Activated CD4-positive, alpha-beta T cell treated with anti-CD3 and anti-CD28 coated beads, Interleukin-2, amount 50 U/mL, for 48 hours (primary cell): ENCODE measurements around the gene TMEM229A.
"Not testable (repeated sequence)": the region's sequence is repeated elsewhere in the genome, so short reads cannot be mapped to it uniquely, and the experiment has no call there.

ENCODE experiments used
- DNase-seq, 2 experiments: peaks; one replicate each; pipeline ENCODE4 v3.0.0-alpha.2; 2020

The TMEM229A gene

DNA sequence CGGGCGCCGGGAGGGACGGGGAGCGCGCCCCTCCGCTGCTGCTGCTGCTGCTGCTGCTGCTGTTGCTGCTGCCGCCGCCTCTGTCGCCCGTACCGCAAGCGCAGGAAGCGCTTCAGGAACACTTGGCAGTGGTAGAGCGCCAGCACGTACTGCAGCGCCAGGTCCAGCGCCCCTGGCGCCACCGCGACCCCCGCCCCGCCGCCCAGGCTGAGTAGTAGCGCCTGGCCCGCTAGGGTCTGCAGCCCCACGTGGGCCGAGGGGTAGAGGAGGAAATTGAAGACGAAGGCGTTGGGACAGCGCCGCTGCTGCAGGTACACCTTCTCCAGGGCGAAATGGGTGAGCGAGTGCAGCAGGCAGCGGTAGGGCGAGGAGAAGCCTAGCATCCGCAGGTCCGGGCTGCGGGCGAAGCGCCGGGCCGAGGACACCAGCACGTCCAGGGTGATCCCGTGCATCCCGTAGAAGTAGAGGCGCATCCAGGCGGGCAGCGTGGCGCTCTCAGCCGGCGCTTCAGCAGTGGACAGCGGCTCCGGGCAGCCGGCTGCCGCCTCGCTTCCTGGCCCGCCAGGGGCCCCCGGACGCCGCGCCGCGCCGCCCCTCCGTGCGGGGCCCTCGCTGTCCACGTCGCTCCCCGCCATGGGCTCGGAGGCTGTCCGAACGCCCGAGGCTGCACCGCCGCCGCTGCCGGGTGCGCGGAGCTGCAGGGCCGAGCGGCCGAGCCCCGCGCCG is at the start of gene TMEM229A:
Gene TMEM229A (minus strand): TSS at position 699 of the 726 bp plus-strand sequence. CDS start 64 bp downstream, at position 635.
- DNase-seq, result peak in 1 of 2 experiments; percentile 4

DNA sequence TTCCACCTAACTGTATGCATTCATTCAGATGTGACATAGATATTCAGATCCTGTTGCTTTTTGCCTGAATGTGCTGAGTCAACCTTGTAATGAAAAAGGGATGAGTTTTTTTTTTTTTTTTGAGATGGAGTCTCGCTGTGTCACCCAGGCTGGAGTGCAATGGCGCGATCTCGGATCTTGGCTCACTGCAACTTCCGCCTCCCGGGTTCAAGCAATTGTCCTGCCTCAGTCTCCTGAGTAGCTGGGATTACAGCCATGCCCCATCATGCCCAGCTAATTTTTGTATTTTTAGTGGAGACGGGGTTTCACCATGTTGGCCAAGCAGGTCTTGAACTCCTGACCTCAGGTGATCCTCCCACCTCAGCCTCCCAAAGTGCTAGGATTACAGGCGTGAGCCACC is 49.4 kb upstream of the TMEM229A start:
- DNase-seq, result not testable (repeated sequence)

DNA sequence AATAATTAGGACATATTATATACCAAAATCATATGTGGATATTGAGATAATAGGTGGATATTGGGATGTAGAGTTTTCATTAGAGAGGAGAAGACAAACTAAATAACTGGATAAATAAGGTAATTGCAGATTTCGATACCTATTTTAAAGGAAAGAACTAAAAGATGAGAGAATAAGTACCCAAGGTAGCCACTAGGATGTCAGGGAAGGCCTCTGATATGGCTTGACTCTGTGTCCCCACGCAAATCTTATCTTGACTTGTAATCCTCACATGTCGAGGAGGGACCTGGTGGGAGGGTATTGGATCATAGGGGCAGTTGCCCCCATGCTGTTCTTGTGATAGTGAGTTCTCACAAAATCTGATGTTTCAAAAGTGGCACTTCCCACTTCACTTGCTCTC is 44.7 kb upstream of the TMEM229A start:
- no peak for DNase-seq

DNA sequence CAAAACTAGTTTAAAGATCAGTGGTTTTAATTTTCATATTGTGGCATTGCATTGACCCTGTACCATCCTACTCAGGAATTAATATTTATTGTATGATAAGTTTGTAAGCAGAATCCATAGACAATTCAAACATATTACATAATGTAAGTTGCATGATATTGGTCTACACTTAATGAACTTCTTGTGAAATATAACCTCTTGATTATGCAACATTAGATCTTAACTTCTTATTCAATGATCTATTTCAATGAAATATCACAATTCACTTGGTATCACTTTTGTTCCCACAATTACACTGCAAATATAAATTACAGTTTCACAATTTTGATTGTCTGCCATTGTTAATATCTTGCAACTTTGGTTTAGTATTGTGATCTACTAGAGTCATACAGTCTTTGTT is 44.0 kb upstream of the TMEM229A start:
- no peak for DNase-seq

DNA sequence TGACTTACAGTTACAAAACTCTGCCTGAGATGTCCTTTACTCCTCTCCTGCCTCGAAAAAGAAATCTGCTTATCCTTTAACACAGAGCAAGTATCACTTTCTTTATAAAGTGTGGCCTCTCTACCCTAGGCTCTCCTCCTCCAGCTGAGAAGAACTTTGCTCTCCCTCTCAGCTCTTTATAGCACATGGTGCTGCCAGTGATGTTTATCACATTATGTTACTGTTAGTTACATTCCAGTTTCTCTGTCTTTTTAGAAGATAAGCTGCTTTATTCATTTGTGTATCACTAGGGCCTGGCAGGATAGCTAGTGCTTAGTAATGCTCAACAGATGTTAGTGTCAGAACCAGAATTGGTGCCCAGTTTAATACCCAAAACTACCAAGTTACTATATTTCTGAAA is 41.1 kb upstream of the TMEM229A start:
- DNase-seq, result no peak

DNA sequence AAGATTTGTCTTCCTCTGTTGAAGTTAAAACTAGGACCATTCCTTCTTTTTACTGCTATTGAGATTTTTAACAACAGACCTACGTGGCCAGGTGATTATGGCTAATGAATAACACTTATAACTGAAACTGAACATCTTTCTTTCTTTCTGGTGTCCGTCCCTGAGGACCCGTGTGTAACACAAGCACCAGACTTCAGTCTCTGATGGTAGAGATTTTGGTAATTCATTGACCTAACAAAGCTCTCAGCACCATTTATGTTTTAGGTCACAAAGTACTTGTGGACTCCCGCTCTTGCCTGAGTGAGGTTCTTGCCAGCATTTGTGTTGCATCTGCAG is 40.4 kb upstream of the TMEM229A start:
- no peak for DNase-seq

DNA sequence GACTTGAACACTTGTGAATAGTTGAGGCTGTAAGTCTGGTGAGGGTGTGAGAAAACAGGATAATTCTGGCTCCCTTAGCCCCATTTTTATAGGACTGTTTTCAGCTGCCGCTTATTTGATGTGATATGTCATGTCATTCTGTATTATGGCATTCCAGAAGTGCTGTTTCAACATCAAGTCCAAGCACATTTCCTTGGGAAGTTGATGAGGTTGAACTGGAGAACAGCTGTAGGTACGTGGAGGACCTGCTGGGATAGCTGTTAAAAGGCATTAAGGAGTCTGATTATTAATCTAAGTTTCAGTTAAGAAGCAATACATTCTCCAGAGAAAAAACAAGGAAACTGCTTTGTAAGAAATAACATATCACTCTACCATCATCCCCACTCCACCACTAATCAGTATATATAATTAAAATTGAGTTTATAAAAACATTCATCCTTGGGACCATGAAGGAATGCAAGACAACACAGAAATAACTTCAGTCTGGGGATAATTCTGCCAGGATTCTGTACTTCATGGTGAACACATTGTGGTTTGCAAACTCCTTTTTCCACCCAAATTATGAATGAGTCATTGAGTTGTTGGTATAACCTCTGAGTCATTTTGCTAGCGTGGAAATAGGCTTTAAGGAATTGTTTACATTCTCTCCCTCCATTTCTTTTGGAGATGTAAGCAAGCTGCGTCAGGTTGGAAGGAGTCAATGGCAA is 39.9 kb upstream of the TMEM229A start:
- no peak for DNase-seq

DNA sequence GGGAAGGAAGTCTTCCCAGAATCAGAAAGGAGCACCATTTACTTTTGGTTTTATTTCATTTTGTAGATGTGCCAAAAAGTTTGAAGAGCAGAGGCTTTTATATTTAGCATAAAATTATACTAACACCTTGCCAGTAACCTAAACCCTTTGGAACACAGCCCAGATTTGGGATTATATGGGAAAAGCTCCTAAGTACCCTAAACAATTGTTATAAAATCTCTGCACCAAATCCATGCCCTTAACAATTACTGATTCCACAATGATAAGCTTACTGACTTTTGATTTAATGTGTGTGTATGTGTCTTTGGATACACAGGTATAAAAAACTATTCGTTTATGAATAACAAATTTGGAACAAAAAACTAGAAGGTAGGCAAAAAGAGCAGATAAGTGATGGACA is 39.0 kb upstream of the TMEM229A start:
- no peak for DNase-seq

DNA sequence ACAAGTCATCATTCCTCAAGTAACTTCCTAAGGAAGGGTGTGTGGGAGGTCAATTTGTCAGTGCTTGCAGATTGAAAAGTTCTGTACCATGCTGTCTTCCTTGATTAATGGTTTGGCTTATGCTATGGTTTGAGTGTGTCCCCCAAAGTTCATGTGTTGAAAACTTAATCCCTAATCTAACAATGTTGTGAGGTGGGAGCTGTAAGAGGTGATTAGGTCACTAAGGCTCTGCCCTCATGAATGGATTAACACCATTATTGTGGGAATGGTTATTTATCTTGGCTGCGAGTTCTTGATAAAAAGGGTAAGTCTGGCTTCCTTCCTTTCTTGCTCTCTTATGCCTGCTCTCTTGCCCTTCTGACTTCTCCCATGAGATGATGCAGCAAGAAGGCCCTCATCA is 29.3 kb upstream of the TMEM229A start:
- no peak for DNase-seq

DNA sequence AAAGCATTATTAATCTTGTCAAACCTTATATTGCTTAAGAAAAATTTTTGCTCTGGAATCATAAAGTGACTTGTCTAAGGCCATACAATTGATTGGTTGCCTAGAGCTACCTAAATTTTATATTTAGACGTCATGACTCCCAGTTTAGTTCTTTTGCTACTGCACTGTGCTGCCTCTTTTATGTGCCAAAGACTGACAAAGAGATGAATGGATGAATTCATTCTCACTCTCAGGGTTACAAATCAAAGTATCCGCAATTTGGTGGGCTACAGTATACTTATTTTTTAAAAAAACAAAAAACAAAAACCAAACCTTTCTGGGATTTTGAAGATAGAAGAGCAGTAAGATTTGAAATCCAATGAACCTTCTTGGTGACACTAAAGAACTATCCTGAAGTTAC is 27.7 kb upstream of the TMEM229A start:
- no peak for DNase-seq

DNA sequence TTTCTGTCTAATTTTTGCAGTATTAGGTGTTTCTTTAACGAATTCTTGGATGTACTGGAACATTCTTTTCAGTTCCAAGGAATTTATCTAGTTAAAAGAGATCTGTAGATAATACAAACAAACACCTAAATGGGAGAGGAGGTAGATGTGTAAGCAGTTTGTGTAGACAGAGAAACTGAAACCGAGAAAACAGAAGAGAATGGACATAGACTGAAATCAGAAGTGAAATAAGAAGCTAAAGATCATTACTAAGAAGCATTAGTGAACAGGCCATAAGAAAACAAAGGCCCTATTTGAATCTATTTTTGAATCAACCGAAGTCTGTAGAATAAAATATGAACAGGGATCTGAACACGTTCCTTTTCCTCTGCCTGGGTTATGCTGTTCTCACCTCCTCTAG is 26.5 kb upstream of the TMEM229A start:
- DNase-seq, result no peak

DNA sequence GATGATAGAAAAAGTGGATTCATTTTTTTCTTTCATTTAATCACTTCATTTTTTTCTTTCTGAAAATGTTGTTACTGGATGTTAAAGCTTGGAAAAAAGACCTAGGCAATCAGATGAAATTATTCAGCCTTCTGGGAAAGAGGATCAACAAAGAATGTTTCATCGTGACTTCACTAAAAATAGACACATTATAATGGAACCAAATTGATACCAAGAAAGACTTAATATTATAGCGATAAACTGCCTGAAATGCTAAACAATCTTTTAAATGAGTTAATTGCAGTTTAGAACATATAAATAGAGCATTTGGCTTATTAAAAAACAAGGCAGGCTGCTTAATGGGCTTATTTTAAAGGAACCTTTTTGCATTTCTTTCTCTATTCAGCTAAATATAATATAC is 25.6 kb upstream of the TMEM229A start:
- DNase-seq, result no peak

DNA sequence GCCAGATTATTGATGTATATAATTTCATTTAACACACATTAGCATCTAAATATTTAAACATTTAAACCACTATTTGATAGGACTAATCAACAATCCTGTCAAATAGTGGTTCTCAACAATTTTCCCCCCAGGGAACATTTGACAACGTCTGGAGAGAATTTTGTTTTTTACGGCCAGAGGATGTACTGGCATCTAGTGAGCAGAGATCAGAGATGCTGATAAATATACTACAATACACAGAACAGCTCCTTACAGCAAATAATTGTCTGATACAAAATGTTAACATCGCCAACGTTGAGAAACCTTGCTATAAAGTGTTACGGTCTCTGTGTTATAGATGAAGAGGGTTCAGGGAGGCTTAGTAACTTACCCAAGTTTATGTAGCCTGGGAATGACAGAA is 25.0 kb upstream of the TMEM229A start:
- no peak for DNase-seq

DNA sequence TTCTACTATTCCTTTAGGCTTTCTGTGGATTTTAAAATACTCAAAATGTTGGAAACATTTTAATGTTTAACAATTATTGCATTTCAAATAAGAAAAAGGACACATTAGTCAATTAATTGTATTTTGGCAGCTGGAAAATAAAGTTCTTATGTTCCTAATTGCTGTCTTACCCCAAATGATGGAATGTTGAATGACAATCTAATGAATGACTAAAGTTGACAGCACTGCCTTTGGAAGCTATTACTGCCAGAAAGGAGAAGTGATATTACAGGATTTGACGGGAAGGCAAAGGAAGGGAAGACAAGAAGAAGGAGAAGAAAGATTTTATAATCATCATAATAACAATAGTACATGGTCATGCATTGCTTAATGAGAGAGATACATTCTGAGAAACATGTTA is 23.4 kb upstream of the TMEM229A start:
- DNase-seq, result no peak

DNA sequence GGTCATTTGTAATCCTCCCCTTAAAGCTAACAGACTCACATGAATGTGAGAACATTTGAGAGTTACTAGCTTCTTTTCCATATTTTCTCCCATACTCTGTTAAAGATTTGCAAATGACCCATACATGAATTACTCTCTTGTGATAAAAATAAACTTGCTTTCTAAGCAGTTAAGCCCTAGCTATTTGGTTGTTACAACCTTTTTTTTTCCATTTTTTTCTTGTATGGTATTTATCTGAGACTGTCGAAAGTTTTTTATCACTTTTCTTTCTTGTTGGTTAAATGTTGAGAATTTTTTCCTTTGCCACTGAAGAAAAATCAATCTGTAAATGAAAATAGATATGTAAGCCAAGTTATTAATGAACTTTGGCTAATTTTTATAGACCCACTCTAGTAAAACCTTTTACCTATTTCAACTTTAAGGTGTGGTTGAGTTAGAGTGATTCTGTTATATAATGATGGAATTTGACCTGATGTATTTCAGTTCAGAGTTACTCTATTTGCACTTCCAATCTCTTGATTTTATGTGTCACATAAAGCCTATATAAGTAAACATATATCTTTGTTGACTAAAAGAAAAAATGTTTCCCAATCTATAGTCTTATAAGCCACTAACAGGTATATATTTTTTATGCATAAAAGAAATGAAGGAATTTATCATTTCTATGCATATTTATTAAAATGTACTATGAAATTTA is 19.0 kb upstream of the TMEM229A start:
- DNase-seq, result no peak

DNA sequence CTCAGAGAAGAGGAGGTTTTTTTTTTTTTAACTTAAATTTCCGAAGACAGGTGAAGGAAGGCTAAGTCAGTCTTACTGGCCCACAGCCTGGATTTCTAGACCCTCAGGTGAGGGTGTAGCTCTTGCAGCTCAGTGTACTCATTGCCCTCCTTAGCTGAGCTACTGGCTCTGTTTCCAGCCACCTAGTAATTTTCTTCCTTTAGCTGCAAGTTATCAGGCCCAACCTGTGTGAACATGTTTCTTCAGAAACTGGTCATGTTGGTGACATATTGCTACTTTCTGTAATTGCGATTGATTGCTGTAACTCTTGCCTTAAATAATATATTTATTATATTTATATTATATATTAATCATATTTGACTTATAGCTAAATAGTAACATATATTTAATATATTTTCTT is 10.0 kb upstream of the TMEM229A start:
- DNase-seq, result no peak

DNA sequence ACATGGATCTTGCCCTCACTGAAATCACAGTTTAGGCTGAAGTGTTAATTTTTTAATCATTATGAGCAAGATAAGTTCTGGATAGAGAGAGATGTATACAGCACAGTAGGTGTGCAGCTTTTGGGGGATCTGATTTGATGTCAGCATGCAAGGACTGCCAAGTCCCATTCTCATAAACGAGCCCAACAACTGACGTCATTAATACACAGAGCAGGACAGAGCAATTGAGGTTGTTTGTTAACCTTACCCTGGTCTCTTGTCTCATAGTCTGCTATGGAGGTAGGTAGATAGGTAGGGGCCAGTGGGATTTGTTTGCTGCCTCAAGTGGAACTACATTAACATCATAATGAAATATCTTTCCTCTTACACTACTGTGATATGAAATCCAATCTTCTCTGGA is 8.6 kb upstream of the TMEM229A start:
- no peak for DNase-seq

DNA sequence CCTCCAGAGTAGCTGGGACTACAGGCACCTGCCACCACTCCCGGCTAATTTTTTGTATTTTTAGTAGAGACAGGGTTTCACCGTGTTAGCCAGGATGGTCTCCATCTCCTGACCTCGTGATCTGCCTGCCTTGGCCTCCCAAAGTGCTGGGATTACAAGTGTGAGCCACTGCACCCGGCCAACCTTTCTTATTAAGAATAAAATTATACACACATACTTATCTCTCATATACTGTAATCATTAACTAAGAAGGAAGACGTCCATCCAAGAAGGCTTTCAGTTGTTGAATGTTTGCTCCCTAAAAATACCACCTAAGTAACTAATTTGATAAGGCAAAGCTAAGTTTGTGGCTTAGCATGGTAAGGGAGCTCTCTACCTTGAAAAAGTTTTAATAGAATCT is 5.0 kb upstream of the TMEM229A start:
- DNase-seq, result not testable (repeated sequence)

DNA sequence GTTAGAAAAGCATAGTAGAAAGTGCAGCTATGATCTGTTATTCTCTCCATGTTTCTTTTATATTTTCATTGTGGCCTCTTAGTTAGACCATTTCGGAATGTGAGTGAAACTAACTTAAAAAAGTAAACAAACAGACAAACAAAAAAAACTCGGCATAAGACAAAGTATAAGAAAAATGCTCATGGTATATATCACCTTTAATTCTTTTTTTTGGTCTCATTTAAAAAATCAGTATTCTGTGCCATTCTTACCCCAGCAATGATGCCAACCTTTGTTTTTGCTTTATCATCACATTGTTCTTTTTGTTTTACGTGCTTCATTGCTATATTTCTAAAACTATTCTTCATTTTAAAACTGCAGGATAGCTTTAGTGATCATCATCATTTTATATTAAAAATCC is 2.8 kb upstream of the TMEM229A start:
- DNase-seq, result no peak

DNA sequence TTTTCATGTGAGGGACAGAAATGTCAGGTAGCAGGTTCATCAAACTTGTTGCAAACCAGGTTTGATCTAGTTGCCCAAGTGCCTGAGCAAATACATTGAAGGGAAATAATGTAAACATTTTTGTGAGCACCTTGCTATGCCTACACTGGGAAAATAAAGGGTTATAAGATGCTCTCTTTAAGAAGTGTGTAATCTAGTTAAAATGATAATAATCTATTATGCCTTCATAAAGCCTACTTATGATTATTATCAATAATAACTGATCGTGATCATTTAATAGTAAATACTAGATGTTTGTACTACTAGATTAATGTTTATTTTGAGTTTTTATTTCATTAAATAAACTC is 1.9 kb upstream of the TMEM229A start:
- DNase-seq, result no peak

DNA sequence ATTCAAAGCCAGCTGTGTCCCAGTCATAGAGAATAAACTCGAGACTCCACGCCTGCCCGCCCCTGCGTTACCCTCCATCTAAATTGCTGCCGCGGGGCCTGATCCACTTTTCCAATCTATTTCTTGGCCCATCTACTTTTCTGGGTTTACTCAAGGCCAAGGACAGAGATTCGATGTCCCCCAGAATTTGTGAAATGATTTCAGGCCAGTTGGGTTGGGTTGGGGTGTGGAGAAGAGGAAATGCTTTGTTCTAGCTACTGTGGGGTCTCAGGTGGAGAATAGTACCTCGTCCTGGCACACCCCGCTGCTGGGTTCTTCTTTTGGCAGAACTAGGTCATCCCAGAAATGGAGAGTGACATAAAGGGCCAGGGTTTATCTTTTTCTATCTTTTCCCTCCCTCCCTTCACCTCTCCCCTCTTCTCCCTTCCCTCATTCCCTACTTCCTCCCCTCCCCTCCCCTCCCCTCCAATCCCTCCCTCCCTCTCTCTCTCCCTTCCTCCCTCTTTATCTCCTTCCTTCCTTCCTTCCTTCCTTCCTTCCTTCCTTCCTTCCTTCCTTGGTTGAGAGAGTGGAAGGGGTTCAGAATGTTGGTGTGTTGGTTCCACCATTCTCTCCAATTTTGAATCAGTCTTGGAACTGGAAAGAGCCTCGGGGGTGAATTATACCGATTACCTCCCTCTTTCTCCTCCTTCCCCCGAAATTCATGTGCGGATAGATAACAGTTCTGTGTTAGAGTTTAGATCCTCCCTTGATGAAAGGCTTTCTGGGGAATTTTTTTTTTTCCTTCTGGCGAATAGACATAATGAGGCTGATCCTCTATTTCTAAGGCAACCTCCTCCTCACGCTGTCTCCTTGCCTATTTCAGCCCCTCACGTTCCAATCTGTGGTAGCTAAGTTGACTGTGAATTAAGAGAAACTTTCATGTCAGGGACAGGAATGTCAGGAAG is 1.2 kb upstream of the TMEM229A start:
- no peak for DNase-seq

DNA sequence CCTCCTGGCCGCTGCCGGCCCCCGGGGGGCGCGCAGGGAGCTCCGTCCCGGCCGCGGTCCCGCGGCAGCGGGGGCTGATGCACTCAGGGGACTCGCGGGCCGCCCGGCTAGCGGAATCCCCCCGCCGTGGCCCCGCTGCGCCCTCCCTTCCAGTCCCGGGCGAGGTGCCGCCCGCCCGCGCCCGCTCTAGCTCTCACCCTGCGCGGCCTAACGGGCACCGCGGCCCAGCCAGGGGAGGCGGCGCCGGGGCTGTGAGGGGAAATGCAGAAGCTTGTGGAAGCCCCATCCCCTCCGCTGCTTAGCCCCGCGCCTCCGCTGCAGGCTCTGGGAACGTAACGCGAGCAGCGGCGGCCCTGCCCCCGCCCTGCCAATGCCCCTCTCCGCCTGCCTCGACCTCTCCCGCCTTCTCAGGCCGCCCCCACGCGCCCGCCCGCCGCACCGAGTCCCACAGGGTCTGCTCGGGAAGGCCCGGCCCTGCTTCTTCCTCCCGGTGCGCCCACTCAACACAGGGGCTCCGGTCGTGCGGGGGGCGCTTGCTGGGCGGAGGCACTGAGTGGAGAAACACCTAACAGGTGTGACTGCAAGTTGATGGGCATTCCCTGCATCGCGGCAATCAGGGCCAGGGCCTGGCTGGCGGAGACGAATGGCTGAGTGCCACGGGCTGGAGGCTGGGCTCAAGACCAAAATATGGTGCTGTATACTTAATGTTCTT is 384 bp upstream of the TMEM229A start:
- no peak for DNase-seq

DNA sequence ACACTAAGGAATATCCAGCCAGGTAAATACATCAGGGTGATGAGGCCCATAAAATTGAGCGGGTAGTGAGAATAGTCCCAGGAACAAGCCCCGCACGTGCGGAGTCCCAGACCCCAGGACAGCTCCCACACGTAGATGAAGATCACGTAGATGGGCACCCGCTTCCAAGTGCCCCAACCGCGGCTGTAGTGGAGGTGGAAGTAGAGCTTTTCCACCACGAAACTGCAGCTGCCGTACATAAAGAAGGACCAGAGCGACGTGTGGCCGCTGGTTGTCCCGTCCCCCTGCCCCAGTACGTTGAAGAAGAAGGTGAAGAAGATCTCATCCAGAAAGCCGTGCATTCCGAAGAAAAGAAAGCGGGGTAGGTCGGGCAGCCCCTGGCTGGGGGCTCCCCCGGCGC is 948 bp downstream of the TMEM229A start:
- DNase-seq, result no peak
